OCI-LY3 (cell line): Measurements from ENCODE around the gene KCTD13.

ENCODE experiments used
- H2AFZ ChIP-seq: fragments of 200-600, 300-600 bp; shearing (Covaris generic); 2 replicates; pipeline ENCODE4 v1.6.0; 2014; ENCODE audit warnings: antibody characterized with exemption, low read depth, low read length
- H3K27ac ChIP-seq: fragments of 200-600, 300-600 bp; sonication (generic); 2 replicates; pipeline ENCODE4 v1.5.1; 2014; ENCODE audit warnings: mild to moderate bottlenecking, low read length, moderate library complexity, mixed read lengths
- H3K27me3 ChIP-seq: fragments of 200-600, 300-600 bp; sonication (generic); 2 replicates; pipeline ENCODE4 v1.6.1; 2014; ENCODE audit warnings: low read depth, low read length, mixed read lengths
- H3K36me3 ChIP-seq: fragments of 200-600, 300-600 bp; sonication (generic); replicated peaks from 2 replicates; pipeline ENCODE3; 2014; ENCODE audit warnings: low read depth, low read length, mixed read lengths
- H3K4me1 ChIP-seq: fragments of 300-600, 200-600 bp; sonication (generic); 2 replicates; pipeline ENCODE4 v1.6.1; 2014; ENCODE audit warnings: low read length, mixed read lengths
- H3K4me2 ChIP-seq: fragments of 200-600, 300-600 bp; sonication (generic); 2 replicates; pipeline ENCODE4 v1.6.1; 2014; ENCODE audit warnings: low read length, mixed read lengths
- H3K4me3 ChIP-seq: fragments of 300-600, 200-600 bp; sonication (generic); 2 replicates; pipeline ENCODE4 v1.5.1; 2014; ENCODE audit warnings: antibody characterized with exemption, mild to moderate bottlenecking, low read length, moderate library complexity
- H3K79me2 ChIP-seq: fragments of 300-600, 200-600 bp; shearing (Covaris generic); 2 replicates; pipeline ENCODE4 v1.6.1; 2014; ENCODE audit warnings: mild to moderate bottlenecking, low read length, mixed read lengths
- H3K9ac ChIP-seq: fragments of 300-600, 200-600 bp; shearing (Covaris generic); 2 replicates; pipeline ENCODE4 v1.6.0; 2014; ENCODE audit warnings: mild to moderate bottlenecking, low read length, moderate library complexity
- H3K9me3 ChIP-seq: fragments of 200-600, 300-600 bp; shearing (Covaris generic); 2 replicates; pipeline ENCODE4 v1.6.1; 2014; ENCODE audit warnings: low read length, mixed read lengths; ENCODE audit not compliant: insufficient read depth
- H4K20me1 ChIP-seq: fragments of 200-600, 300-600 bp; sonication (generic); 2 replicates; pipeline ENCODE4 v1.6.1; 2016; ENCODE audit warnings: low read length, mixed read lengths; ENCODE audit not compliant: insufficient read depth
- EZH2phosphoT487 ChIP-seq: fragments of 200-600 bp; shearing (Covaris generic); IDR thresholded peaks from 2 replicates; pipeline ENCODE4 v1.6.1; 2018; ENCODE audit warnings: antibody characterized with exemption, mixed run types, low read depth
- TF ChIP-seq, protein P1 (sequence below): fragments of 200-600, 300-600 bp; sonication (generic); IDR thresholded peaks from 2 replicates; pipeline ENCODE4 v1.5.1; 2014; ENCODE audit warnings: antibody characterized with exemption, low read length, low read depth

Gene KCTD13

DNA sequence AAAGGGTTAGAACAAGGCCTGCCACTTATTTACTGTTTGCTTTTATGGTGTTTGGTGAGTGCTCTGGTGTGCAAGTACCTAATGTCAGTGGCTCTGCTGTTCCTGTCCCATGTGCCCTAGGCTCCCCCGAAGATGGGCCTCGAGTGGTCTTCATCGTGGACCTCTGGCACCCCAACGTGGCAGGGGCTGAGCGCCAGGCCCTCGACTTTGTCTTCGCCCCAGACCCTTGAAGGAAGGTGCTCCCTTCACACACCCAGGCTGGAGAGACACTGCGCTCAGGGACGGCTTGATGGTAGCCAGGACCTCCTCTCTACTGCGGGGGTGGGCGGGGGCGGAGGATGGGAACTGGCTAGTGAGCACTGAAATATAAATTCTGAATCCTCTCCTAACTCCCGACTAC is 20.4 kb downstream of the KCTD13 start:
- no peaks in the 10 kb centered on the region for H3K27me3 ChIP-seq
- H2AFZ ChIP-seq = no peak overlapping the region
- H3K79me2 ChIP-seq = no peaks in the 10 kb centered on the region
- H3K9me3 ChIP-seq = no peaks in the 10 kb centered on the region
- no peaks in the 10 kb centered on the region for H4K20me1 ChIP-seq
- no peak overlapping the region for H3K4me3 ChIP-seq
- H3K4me2 ChIP-seq = no peak overlapping the region
- no peak overlapping the region for H3K9ac ChIP-seq
- TF ChIP-seq, protein P1, sequence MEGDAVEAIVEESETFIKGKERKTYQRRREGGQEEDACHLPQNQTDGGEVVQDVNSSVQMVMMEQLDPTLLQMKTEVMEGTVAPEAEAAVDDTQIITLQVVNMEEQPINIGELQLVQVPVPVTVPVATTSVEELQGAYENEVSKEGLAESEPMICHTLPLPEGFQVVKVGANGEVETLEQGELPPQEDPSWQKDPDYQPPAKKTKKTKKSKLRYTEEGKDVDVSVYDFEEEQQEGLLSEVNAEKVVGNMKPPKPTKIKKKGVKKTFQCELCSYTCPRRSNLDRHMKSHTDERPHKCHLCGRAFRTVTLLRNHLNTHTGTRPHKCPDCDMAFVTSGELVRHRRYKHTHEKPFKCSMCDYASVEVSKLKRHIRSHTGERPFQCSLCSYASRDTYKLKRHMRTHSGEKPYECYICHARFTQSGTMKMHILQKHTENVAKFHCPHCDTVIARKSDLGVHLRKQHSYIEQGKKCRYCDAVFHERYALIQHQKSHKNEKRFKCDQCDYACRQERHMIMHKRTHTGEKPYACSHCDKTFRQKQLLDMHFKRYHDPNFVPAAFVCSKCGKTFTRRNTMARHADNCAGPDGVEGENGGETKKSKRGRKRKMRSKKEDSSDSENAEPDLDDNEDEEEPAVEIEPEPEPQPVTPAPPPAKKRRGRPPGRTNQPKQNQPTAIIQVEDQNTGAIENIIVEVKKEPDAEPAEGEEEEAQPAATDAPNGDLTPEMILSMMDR = no peak
- no peak for TF ChIP-seq EZH2phosphoT487
- no peak overlapping the region for H3K27ac ChIP-seq
- no peaks in the 10 kb centered on the region for H3K4me1 ChIP-seq
- no peaks in the 10 kb centered on the region for H3K36me3 ChIP-seq

DNA sequence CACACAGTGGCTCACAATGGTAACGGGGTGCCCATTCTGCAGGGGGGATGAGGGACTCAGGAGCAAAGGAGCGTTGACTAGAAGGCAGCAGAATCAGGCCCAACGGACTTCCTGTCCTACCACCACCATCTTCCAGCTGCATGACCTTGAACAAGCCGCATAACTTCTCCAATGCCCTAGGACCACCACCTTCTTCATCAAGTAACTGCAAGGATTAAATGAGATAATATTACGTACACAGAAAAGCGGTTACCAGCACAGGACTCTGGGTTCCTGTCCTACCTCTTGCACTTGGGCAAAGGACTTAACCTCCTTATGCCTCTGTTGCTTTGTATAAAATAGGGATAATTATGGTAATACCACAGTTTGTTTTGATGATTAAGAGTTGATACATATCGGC is 21.1 kb downstream of the KCTD13 start:
- H3K4me3 ChIP-seq = no peak overlapping the region
- no peaks in the 10 kb centered on the region; the same call in 1 of the 2 replicates for H3K4me1 ChIP-seq
- H3K4me2 ChIP-seq = no peak overlapping the region
- no peaks in the 10 kb centered on the region for H3K27me3 ChIP-seq
- no peaks in the 10 kb centered on the region for H3K36me3 ChIP-seq
- H2AFZ ChIP-seq = no peak overlapping the region
- no peak overlapping the region for H3K9ac ChIP-seq
- no peak overlapping the region for H3K27ac ChIP-seq
- H3K9me3 ChIP-seq = no peaks in the 10 kb centered on the region
- no peaks in the 10 kb centered on the region for H4K20me1 ChIP-seq
- H3K79me2 ChIP-seq = no peaks in the 10 kb centered on the region
- TF ChIP-seq, protein P1 = no peak
- no peak for TF ChIP-seq EZH2phosphoT487

DNA sequence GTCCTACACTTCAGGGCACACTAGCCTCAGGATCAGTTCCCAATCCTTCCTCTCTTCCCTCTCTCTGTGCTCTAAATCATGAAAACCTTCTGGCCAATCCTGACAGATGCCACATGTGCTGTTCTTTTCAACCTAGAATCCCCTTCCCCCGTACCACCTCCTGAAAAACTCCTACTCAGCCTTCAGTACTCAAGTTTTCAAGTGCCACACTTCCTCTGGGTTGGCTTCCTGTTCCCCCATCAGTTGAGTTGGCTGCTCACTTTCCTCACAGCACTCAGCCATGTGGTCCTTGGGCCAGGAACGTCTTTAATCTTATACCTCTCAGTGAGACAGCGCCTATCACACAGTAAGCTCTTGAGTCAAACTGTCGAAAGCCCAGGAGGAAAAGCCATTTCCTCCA is 22.4 kb downstream of the KCTD13 start:
- TF ChIP-seq, protein P1 = no peak
- TF ChIP-seq EZH2phosphoT487 = no peak
- no peaks in the 10 kb centered on the region; the same call in 1 of the 2 replicates for H3K4me1 ChIP-seq
- H3K9ac ChIP-seq = no peak overlapping the region
- no peaks in the 10 kb centered on the region for H3K27me3 ChIP-seq
- H3K36me3 ChIP-seq = no peaks in the 10 kb centered on the region
- no peak overlapping the region for H2AFZ ChIP-seq
- H3K4me3 ChIP-seq = no peak overlapping the region
- H3K79me2 ChIP-seq = no peaks in the 10 kb centered on the region
- H3K4me2 ChIP-seq = no peak overlapping the region
- H3K9me3 ChIP-seq = no peaks in the 10 kb centered on the region
- H3K27ac ChIP-seq = no peak overlapping the region
- H4K20me1 ChIP-seq = no peaks in the 10 kb centered on the region

DNA sequence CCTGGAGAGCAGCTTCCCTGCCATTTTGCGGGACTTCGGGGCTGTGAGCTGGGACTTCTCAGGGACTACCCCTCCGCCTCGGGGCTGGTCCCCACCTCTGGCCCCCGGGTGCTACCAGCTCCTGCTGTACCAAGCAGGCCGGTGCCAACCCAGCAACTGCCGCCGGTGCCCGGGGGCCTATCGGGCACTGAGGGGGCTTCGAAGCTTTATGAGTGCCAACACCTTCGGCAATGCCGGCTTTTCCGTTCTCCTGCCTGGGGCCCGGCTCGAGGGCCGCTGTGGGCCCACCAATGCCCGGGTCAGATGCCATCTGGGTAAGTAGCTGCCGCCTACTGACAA is 24.4 kb downstream of the KCTD13 start:
- H3K9me3 ChIP-seq = no peaks in the 10 kb centered on the region
- no peaks in the 10 kb centered on the region for H3K36me3 ChIP-seq
- peaks cover 4% of the 10 kb centered on the region; the same call in 1 of the 2 replicates for H3K27me3 ChIP-seq
- H3K4me1 ChIP-seq = no peaks in the 10 kb centered on the region; the same call in 1 of the 2 replicates
- H4K20me1 ChIP-seq = peaks cover 3% of the 10 kb centered on the region
- H3K27ac ChIP-seq = no peak overlapping the region
- H3K9ac ChIP-seq = no peak overlapping the region
- no peak overlapping the region for H2AFZ ChIP-seq
- no peak overlapping the region for H3K4me3 ChIP-seq
- H3K79me2 ChIP-seq = no peaks in the 10 kb centered on the region
- TF ChIP-seq, protein P1 = no peak
- no peak for TF ChIP-seq EZH2phosphoT487
- H3K4me2 ChIP-seq = no peak overlapping the region
